Measurements from ENCODE around the gene CDC20B.
"Not testable (repeated sequence)": the region's sequence is repeated elsewhere in the genome, so short reads cannot be mapped to it uniquely, and the experiment has no call there.

CDC20B gene

GRCh38 chr5:55105976-55106375 is 67.0 kb downstream of the CDC20B start:
- H3K9me3 Mint-ChIP-seq: not testable (repeated sequence)

DNA sequence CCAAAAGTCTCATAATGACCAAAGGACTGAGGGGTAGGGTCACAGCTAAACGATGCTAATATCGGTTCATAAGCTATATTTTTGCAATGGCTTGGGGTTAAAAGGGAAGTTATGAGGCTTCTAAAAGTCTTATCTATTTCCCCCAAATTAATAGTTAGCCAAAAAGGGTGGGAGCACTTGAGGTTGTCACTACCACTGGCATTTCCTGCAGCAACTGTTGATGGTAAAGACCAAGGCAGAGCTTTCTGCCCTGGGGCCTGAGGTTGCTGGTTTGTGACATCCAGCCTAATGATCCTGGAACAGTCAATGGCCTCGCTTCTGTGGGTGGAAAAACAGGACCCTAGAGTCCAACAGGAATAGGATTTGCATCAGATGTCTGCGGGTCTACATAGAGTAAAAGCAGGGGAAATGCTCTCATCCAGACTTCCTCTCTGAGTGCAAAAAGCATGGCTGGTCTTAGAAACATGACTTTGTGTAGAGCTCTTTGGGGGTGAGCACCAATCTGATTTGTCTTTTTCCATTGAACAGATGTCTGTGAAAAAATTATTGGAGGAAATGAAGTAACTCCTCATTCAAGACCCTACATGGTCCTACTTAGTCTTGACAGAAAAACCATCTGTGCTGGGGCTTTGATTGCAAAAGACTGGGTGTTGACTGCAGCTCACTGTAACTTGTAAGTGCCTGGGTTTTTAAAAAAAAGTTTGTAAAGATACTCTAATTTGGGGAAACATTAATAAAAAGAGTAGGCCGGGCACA is 67.9 kb downstream of the CDC20B start:
- H3K9me3 Mint-ChIP-seq: no peaks in the 10 kb centered on the region
- ATAC-seq (replicated peaks) (no peak), DNase-seq (no peak)
- peaks cover 48 to 72% of the 10 kb centered on the region in 2 donors for H3K4me1 Mint-ChIP-seq (ENCODE audit: low read depth in 2 of 2)
- no peaks in the 10 kb centered on the region for H3K27me3 Mint-ChIP-seq
- H3K36me3 Mint-ChIP-seq (ENCODE audit: insufficient read depth): peaks cover 47% of the 10 kb centered on the region
- H3K27ac Mint-ChIP-seq: peak overlapping the region; percentile 90 to 92
- H3K4me3 Mint-ChIP-seq: peak overlapping the region; percentile 95 to 99

More at GRCh38 chr5:55105976-55106375, 67.0 kb downstream of the CDC20B start:
- H3K4me3 Mint-ChIP-seq: peak overlapping the region; percentile 66 to 99
- not testable (repeated sequence) for H3K27me3 Mint-ChIP-seq; ATAC-seq (replicated peaks); DNase-seq
- H3K27ac Mint-ChIP-seq: peak overlapping the region in 1 of 2 donors; percentile 66
- H3K36me3 Mint-ChIP-seq (ENCODE audit: insufficient read depth): peaks cover 52% of the 10 kb centered on the region
- H3K4me1 Mint-ChIP-seq (ENCODE audit: low read depth in 2 of 2): peaks cover 40 to 64% of the 10 kb centered on the region in 2 donors

- Mint-ChIP-seq H3K4me1 (ENCODE audit: low read depth in 2 of 2) (peaks cover 51 to 75% of the 10 kb centered on the region in 2 donors), H3K9me3 (peaks cover 0 to 6% of the 10 kb centered on the region in 2 donors), H3K27ac (peak overlapping the region; percentile 90 to 92), H3K36me3 (ENCODE audit: insufficient read depth) (peaks cover 39% of the 10 kb centered on the region), H3K27me3 (no peaks in the 10 kb centered on the region), H3K4me3 (peak overlapping the region; percentile 95 to 99)
- ATAC-seq (replicated peaks) (peak; percentile 26), DNase-seq (no peak)
These were observed 68.8 kb downstream of the CDC20B start for GRCh38 chr5:55104036-55104772.

DNA sequence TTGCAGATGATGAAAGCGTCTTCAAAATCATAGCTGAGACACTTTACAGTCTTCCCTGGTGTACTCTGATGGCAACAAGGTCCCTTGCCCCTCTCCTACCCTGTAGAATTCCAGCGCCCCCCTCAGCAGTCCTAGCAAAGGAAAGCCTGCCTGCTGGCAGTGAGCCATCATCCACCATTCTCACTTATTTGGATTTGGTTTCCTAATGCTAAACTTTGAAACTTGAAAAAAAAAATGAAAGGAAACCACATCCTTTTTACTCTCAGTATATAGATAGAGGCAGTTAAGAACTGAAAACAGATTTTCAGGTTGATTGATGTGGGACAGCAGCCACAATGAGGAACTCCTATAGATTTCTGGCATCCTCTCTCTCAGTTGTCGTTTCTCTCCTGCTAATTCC is 70.6 kb downstream of the CDC20B start, which contains the start of gene GZMA:
Gene GZMA, plus strand, starts transcription at position 299 of the 400 bp plus-strand sequence. Its CDS starts 37 bp downstream, at position 336.
- Mint-ChIP-seq H3K9me3 (peaks cover 0 to 23% of the 10 kb centered on the region in 2 donors), H3K4me3 (peak within 1 kb of the TSS; percentile 95 to 99), H3K27ac (peak within 1 kb of the TSS; percentile 92 to 97), H3K36me3 (ENCODE audit: insufficient read depth) (peaks cover 24% of the 10 kb centered on the region), H3K27me3 (no peaks in the 10 kb centered on the region), H3K4me1 (ENCODE audit: low read depth in 2 of 2) (peaks cover 60 to 74% of the 10 kb centered on the region in 2 donors)
- DNase-seq (peak; percentile 17 to 45 (median 23)), ATAC-seq (replicated peaks) (peak; percentile 74)

- Mint-ChIP-seq H3K4me3 (peak overlapping the region; percentile 95 to 99), H3K4me1 (ENCODE audit: low read depth in 2 of 2) (peaks cover 64 to 76% of the 10 kb centered on the region in 2 donors), H3K27me3 (no peaks in the 10 kb centered on the region), H3K36me3 (ENCODE audit: insufficient read depth) (peaks cover 21% of the 10 kb centered on the region), H3K27ac (peak overlapping the region; percentile 81 to 97), H3K9me3 (peaks cover 0 to 28% of the 10 kb centered on the region in 2 donors)
- peak; percentile 13 to 31 (median 20) for DNase-seq
- peak; percentile 69 for ATAC-seq (replicated peaks)
These were observed 71.3 kb downstream of the CDC20B start for GRCh38 chr5:55101556-55102276.

GRCh38 chr5:55101148-55101547 is 71.8 kb downstream of the CDC20B start:
- Mint-ChIP-seq H3K27ac (peak overlapping the region; percentile 81 to 97), H3K4me3 (peak overlapping the region; percentile 95 to 99), H3K36me3 (ENCODE audit: insufficient read depth) (peaks cover 20% of the 10 kb centered on the region), H3K4me1 (ENCODE audit: low read depth in 2 of 2) (peaks cover 64 to 77% of the 10 kb centered on the region in 2 donors), H3K9me3 (peaks cover 3 to 34% of the 10 kb centered on the region in 2 donors)
- not testable (repeated sequence) for H3K27me3 Mint-ChIP-seq; ATAC-seq (replicated peaks); DNase-seq

GRCh38 chr5:55096861-55097260 is 76.1 kb downstream of the CDC20B start:
- H3K4me3 Mint-ChIP-seq: peak overlapping the region; percentile 76 to 77
- ATAC-seq (replicated peaks) (peak; percentile 66), DNase-seq (peak; percentile 38 to 47 (median 43))
- H3K27me3 Mint-ChIP-seq: no peaks in the 10 kb centered on the region
- peak overlapping the region; percentile 93 to 94 for H3K27ac Mint-ChIP-seq
- peaks cover 15% of the 10 kb centered on the region for H3K36me3 Mint-ChIP-seq (ENCODE audit: insufficient read depth)
- H3K9me3 Mint-ChIP-seq: peaks cover 7 to 36% of the 10 kb centered on the region in 2 donors
- H3K4me1 Mint-ChIP-seq (ENCODE audit: low read depth in 2 of 2): peaks cover 71 to 81% of the 10 kb centered on the region in 2 donors

DNA sequence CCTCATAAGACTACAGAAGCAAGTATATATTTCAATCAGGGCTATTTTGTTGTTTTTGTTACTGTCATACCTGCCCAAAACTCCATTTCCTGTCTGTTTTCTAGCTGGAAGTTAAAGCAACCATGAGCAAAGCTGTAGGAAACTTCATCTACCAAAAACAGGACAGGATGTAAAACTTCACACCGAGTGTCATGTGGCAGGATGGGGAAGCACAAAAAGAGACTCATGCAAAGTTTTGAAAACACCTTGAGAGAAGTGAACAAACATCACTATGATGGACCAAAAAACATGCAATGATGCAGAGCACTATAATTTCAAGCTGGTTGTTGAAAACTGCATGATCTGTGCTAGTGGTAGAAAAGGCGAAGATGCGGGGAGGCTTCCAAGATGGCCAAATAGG is 76.8 kb downstream of the CDC20B start:
- peaks cover 72 to 74% of the 10 kb centered on the region in 2 donors for H3K4me1 Mint-ChIP-seq (ENCODE audit: low read depth in 2 of 2)
- H3K4me3 Mint-ChIP-seq: peak overlapping the region; percentile 76 to 77
- H3K27ac Mint-ChIP-seq: peak overlapping the region; percentile 93 to 94
- DNase-seq (peak in 1 of 3 experiments; percentile 33), ATAC-seq (replicated peaks) (peak; percentile 75)
- H3K36me3 Mint-ChIP-seq (ENCODE audit: insufficient read depth): peaks cover 15% of the 10 kb centered on the region
- peaks cover 7 to 36% of the 10 kb centered on the region in 2 donors for H3K9me3 Mint-ChIP-seq
- no peaks in the 10 kb centered on the region for H3K27me3 Mint-ChIP-seq

DNA sequence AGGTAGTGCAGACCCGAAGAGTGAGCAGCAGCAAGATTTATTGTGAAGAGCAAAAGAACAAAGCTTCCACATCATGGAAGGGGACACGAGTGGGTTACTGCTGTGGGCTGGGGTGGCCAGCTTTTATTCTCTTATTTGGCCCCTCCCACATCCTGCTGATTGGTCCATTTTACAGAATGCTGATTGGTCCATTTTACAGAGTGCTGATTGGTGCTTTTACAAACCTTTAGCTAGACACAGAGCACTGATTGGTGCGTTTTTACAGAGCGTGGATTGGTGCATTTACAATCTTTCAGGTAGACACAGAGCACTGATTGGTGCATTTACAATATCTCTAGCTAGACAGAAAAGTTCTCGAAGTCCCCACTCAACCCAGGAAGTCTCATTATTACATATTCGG is 82.0 kb downstream of the CDC20B start:
- H3K27ac Mint-ChIP-seq; H3K9me3 Mint-ChIP-seq; ATAC-seq (replicated peaks); DNase-seq; H3K4me3 Mint-ChIP-seq; H3K36me3 Mint-ChIP-seq (ENCODE audit: insufficient read depth); H3K27me3 Mint-ChIP-seq: not testable (repeated sequence)
- H3K4me1 Mint-ChIP-seq (ENCODE audit: low read depth in 2 of 2): peaks cover 33 to 42% of the 10 kb centered on the region in 2 donors

DNA sequence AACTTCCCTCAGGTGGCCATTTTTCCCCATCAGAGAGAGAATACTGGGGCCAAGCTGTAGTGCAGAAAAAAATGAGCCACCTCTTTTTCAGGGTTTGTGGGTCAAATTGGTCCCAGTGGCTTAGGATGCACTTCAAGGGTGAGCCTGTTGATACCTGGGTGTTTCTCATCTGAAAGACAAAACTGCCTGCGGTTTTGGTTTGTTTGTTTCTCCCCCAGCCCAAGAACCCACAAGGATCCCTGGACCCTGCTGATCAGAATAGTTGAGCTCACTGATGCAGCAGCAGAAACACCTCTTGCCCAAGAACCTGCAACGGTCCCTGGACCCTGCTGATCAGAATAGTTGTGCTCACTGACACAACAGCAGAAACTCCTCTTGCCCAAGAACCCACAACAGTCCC is 83.7 kb downstream of the CDC20B start:
- H3K36me3 Mint-ChIP-seq (ENCODE audit: insufficient read depth); H3K9me3 Mint-ChIP-seq; ATAC-seq (replicated peaks); DNase-seq; H3K4me3 Mint-ChIP-seq; H3K27me3 Mint-ChIP-seq: not testable (repeated sequence)
- H3K27ac Mint-ChIP-seq: peak overlapping the region in 1 of 2 donors; percentile 78
- H3K4me1 Mint-ChIP-seq (ENCODE audit: low read depth in 2 of 2): peaks cover 20 to 27% of the 10 kb centered on the region in 2 donors

DNA sequence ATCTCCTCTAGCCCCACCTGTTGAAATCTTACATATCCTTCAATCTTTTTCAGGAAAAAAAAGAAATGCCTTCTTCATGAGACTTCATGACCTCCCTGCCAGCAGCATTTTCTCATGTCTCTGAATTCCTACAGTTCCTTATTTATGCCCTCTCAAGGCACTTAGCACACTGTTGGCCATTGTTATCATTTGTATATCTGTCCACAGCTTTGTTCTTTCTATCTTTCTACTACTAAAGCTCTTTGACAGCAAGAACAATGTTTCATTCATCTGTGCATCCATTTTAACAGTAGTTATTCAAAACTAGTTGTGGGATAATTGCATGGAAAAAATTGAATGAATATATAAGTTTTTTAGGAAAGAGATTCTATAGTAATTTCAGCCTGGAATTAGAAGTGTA is 91.4 kb downstream of the CDC20B start:
- Mint-ChIP-seq H3K4me1 (ENCODE audit: low read depth in 2 of 2) (peaks cover 6 to 10% of the 10 kb centered on the region in 2 donors), H3K4me3 (no peak overlapping the region), H3K27me3 (no peaks in the 10 kb centered on the region), H3K27ac (no peak overlapping the region), H3K36me3 (ENCODE audit: insufficient read depth) (no peaks in the 10 kb centered on the region), H3K9me3 (no peaks in the 10 kb centered on the region)
- no peak for ATAC-seq (replicated peaks)
- no peak for DNase-seq

DNA sequence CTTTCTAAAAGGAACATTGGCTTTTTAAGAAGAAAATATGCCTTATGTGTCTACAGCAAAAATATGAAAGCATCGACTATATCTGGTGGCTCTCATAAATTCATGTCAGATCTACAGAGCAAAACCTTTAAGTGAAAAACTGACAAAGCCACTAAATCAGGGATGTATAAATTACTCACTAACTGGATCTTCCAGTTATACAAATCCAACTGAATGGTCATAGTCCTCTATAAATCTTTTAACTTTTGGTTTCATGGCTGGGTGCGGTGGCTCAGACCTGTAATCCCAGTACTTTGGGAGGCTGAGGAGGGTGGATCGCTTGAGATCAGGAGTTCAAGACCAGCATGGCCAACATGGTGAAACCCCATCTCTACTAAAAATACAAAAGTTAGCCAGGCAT is 99.8 kb downstream of the CDC20B start:
- Mint-ChIP-seq H3K36me3 (ENCODE audit: insufficient read depth) (no peaks in the 10 kb centered on the region), H3K4me3 (peak overlapping the region; percentile 56 to 70), H3K4me1 (ENCODE audit: low read depth in 2 of 2) (peaks cover 24 to 35% of the 10 kb centered on the region in 2 donors), H3K27ac (peak overlapping the region; percentile 72 to 85), H3K27me3 (no peaks in the 10 kb centered on the region), H3K9me3 (no peaks in the 10 kb centered on the region)
- DNase-seq: no peak
- no peak for ATAC-seq (replicated peaks)

GRCh38 chr5:55072666-55073065 is 100.3 kb downstream of the CDC20B start:
- H3K9me3 Mint-ChIP-seq: no peaks in the 10 kb centered on the region
- DNase-seq (no peak), ATAC-seq (replicated peaks) (peak; percentile 94)
- H3K27me3 Mint-ChIP-seq: no peaks in the 10 kb centered on the region
- peak overlapping the region; percentile 72 to 85 for H3K27ac Mint-ChIP-seq
- H3K4me1 Mint-ChIP-seq (ENCODE audit: low read depth in 2 of 2): peaks cover 24 to 35% of the 10 kb centered on the region in 2 donors
- H3K36me3 Mint-ChIP-seq (ENCODE audit: insufficient read depth): no peaks in the 10 kb centered on the region
- H3K4me3 Mint-ChIP-seq: peak overlapping the region; percentile 56 to 70
